HG03460 (cell line): ENCODE results near the gene AP2B1.
"Not testable (repeated sequence)": the region's sequence is repeated elsewhere in the genome, so short reads cannot be mapped to it uniquely, and the experiment has no call there.

Experiments
- ATAC-seq: cut with Tn5 transposase; IDR thresholded peaks from one replicate; pipeline ENCODE4 v1.9.1; 2021; ENCODE audit not compliant: unreplicated experiment

The AP2B1 gene

DNA sequence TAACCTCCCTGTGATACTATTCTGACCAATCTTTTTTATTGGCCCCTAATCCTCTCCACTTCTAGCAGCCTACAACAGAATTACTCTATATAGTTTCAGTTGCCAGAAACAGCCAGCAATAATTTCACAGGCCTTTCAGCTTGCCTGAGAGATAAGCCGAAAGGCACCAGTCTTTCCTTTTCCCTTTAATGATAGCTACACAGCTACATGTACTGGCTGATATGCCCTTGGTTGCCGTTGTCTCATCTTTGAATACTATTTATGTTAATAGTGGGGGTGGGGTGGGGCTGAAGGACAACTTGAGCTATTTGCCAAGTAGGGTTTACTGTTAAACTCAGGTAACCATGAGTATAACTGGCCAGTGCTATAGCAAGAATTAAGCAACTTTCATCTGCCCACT is 108.5 kb downstream of the AP2B1 start:
- ATAC-seq, result no peak

DNA sequence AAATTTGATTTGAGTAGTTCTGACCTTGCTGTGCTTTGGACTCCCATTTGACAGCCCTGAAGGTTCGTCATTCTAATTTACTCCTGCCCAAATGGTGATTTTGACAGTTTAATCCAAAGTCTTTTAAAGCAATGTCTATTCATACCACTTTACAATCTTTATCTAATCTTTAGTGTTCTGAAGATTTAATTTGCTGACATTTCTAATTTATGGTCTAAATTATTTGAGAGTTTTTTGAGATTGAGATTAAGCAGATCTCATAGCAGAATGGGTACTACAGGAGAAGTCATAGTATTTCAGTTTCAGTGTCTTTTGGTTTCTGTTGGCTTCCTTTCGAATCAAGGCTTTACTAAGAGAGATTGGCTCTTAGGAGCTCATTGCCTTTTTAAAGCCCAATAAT is 111.7 kb downstream of the AP2B1 start:
- no peak for ATAC-seq

DNA sequence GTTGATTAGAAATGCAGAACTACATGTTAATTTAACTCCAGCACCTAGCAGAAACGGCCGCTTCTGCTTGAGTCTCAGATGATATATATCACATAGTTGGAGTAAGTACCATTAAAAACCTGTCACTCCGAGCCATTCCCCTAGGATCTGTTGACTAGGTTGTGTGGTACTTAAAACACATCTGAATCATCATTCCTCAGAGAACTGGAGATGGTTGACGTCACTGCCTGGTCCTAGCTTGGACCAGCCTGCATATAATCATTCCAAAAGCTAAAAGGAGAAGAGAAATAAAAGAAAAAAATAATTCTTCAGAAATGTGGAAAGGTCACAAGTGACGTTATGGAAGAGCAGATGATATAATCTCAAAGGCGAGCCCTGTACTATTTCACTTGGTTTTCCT is 113.0 kb downstream of the AP2B1 start:
- no peak for ATAC-seq

DNA sequence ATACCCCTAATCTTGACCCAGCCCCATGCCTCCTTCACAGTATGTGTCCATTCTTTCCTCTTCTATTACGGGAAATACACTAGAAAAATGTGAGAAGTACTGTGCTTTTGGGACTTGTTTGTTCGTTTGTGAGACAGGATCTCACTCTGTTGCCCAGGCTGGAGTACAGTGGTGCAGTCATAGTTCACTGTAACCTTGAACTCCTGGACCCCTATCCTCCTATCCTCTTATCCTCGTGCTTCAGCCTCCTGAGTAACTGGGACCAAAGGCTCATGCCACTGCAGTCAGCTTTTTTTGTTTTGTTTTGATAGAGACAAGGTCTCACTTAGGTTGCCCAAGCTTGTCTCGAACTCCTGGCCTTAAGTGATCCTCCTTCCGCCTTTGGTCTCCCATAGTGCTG is 114.4 kb downstream of the AP2B1 start:
- ATAC-seq, result no peak

- not testable (repeated sequence) for ATAC-seq
Observed at GRCh38 chr17:35703308-35703707, 116.2 kb downstream of the AP2B1 start.

- ATAC-seq, result no peak
Observed at GRCh38 chr17:35705230-35705629, 118.1 kb downstream of the AP2B1 start.

DNA sequence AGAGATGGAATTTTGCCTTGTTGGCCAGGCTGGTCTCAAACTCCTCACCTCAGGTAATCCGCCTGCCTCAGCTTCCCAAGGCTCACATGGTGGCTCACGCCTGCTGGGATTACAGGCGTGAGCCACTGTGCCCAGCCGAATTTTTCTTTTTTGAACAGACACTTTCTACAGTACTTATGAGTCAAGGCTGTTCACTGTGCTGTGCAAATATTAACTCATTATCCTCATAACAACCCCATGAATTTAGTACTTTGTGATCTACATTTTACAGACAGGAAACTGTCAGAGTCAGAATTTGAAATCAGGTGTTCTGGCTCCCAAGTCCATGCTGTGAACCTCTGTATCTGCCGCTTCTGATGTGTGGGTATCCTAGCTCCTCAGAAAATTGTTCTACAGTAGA is 118.6 kb downstream of the AP2B1 start:
- no peak for ATAC-seq

DNA sequence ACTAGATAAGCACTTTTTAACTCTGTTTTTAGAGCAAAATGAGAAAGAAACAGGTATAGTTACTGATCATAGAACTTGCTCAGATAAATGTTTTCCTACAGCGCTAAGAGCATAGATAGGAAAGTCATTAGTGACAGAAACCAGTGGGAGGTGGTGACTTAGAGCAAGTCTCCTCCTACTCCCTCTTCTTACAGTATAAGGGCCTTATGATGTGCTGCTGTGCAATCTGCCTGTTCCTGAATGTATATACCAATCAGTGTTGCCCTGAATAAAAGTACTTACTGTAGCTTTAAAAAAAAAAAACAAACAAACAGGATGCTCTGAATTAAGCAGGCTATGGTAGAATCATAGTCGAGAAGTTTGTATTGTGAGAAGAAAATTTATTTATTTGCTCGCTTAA is 121.0 kb downstream of the AP2B1 start:
- no peak for ATAC-seq

GRCh38 chr17:35708951-35709350 is 121.8 kb downstream of the AP2B1 start:
- ATAC-seq, result no peak

- ATAC-seq, result no peak
Observed at GRCh38 chr17:35709874-35710273, 122.8 kb downstream of the AP2B1 start.

DNA sequence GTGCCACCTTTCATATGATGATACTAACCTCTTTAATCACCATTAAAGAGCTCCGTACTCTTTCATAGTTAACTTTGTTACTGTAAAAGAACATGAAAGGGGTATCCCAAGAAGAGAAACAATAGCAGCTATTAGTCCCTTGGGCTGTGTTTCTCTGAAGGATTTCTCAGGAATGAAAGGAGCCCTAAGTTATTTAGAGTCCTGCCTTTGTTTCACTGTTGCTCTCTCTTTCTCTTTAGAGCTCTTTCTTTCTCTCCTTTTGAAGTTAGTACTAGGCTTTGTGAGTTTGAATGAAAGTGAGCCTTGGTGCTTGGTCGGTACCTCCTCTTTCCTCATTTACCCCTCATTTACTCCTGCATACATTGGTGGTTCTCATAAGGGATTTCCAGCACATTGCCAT is 123.8 kb downstream of the AP2B1 start:
- ATAC-seq, result no peak

GRCh38 chr17:35713069-35713728 is 126.1 kb downstream of the AP2B1 start:
- no peak for ATAC-seq

- ATAC-seq, result no peak
Observed at GRCh38 chr17:35714988-35715387, 127.9 kb downstream of the AP2B1 start.

DNA sequence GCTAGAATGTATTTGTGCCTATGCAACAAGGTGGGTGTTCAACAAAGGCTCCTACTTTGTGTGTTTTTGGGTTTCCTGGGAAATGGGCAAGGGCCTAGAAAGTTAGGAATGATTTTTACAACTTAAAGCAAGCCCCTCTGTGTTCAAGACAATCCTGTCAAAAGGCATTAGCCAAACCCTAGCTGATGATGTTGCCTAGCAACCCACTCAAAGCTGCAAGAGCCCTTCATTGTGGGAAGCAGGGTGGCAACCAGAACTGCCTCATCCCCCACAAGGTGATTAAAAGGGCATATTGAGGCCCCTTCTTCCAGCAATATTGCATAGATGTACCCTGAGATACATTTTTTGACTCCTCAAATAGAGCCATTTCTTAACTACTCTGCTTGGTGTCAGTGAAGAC is 128.3 kb downstream of the AP2B1 start:
- no peak for ATAC-seq

DNA sequence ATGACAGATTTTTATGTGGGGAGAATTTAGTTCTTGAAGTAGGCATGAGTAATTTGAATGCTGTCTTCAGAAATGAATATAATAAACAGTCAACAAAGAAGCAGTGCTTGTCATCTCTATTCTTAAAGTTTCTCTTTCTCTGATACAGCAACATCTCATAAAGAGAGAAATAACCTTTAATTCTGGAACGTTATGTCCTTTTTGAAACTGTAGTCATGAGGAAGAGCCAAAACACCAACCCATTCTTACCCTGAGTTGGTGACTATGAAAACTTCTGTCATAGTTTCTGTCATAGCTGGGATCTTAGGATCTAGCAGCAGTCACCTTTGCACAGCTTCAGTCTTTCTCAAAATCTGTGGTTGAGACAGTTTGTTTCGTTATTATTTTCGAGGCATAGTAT is 129.1 kb downstream of the AP2B1 start:
- ATAC-seq, result no peak

DNA sequence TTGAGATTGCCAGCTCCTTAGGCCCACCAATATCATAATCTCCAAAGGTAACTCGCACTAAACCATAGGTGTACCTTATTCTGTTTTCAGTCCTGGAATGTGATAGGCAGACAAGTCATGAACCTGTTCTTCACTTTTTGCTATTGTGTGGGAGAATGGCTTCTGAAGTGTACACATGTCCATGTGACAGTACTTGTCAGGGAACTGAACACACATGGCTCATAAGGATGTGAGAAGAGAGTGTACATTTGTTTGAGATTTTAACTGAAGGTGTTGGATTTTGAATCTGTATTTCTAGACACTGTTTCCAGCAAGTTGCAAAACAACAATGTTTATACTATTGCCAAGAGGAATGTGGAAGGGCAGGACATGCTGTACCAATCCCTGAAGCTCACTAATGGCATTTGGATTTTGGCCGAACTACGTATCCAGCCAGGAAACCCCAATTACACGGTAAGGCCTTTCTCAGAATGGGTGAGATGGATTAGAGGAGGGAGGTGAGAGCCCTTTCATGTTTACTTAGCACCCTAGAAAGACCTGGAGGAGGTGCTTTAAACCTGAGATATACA is 129.9 kb downstream of the AP2B1 start:
- no peak for ATAC-seq

GRCh38 chr17:35717475-35717874 is 130.4 kb downstream of the AP2B1 start:
- ATAC-seq, result no peak

GRCh38 chr17:35723735-35724134 is 136.6 kb downstream of the AP2B1 start:
- ATAC-seq, result no peak

- ATAC-seq, result no peak
Observed at GRCh38 chr17:35725058-35725457, 137.9 kb downstream of the AP2B1 start.

DNA sequence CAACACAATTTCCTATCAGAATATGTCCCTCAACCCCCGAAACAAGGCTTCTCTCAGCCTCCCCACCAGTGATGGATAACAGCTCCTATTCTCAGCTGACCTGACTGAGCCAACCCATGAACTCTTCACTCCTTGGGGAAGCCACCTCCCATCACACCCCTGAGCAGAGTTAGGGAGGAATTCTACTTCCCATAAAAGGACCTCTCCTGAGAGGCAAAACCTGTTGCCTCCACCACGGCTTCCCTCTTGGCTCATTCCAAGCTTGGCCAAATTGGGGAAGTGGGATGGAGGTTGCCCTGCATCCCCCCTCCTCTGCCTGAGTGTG is 138.6 kb downstream of the AP2B1 start:
- ATAC-seq, result no peak

DNA sequence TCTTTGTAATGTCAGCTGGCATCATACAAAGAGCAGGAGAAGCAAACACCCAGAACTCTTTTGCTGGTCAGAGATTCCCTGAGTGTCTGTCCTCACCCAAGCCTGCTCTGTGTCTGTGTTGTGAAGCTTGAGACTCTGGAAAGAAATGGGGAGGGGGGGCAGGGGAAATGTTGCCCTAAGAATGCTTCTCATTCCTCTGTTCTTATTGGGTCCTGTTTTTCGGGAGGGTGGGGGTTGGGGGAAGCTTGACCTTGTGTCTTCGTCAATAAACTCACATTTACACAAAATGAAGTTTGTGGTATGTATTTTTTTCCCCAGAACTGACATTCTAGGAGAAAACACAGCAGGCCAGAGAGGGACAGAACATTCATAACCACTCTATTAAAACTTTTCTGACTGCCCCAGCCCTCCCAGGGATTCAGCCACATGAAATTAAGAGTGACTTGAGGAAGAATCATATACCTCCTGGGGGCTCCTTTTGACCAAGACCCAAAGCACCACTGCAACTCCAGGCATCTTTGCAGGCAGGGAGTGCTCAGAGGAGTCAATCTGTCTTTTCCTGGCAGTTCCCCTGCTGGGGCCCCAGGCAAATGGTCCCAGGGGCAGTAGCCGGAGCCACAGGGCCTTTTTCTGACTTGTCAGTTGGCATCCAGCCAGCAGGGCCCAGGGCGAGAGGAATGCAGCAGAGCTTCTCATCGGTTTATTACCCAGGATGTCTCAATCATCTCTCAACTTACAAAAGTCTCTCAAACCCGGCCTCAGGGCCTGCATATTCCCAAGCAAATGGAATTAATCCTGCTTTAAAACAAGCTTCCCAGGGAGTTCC is 139.2 kb downstream of the AP2B1 start:
- ATAC-seq, result no peak

GRCh38 chr17:35726953-35727460 is 139.9 kb downstream of the AP2B1 start:
- ATAC-seq, result no peak
